Right cardiac atrium (tissue), 5 donors: ENCODE results near the gene DMRT3. TPM values are rescaled to one million over a fixed set of nuclear protein-coding genes. Genes with fewer than 3 reads are reported as not detected.

Experiments
- ATAC-seq, 2 donors: fragments of 200-7000 bp; cut with Tn5 transposase; one replicate each; pipeline versions ENCODE4 v1.8.0 to v1.9.1; 2020; ENCODE audit warnings: moderate library complexity in 2 of 2, mild to moderate bottlenecking in 1 of 2
- DNase-seq, 3 donors: peaks; one replicate each; pipeline ENCODE4 v3.0.0-alpha.2; 2020
- H3K27ac ChIP-seq: one replicate; pipeline ENCODE4 v1.5.1; 2013; ENCODE audit warnings: mild to moderate bottlenecking, low read length, control low read depth, moderate library complexity
- H3K27me3 ChIP-seq: one replicate; pipeline ENCODE4 v1.6.1; 2013; ENCODE audit not compliant: control insufficient read depth, insufficient read depth
- H3K4me1 ChIP-seq: one replicate; pipeline ENCODE4 v1.6.1; 2013; ENCODE audit warnings: low read length; ENCODE audit not compliant: control insufficient read depth, insufficient read depth
- H3K4me3 ChIP-seq: one replicate; pipeline ENCODE4 v1.5.1; 2013; ENCODE audit warnings: low read length, control low read depth
- H3K9me3 ChIP-seq: one replicate; pipeline ENCODE4 v1.6.1; 2013; ENCODE audit warnings: low read length; ENCODE audit not compliant: control insufficient read depth
- WGBS: extraction: QIAGEN DNeasy Blood & Tissue Kit; methylation state at CpG from one replicate; pipeline ENCODE4 v1.1.7; 2013; 5-methylcytosine and 5-hydroxymethylcytosine counted together
- intact Hi-C, 4 donors: fragments of 100-400 bp; cut with DNase I; formaldehyde crosslinking; loops; one replicate each; pipeline versions ENCODE4 v1.11.0 to v1.14.0; 2022 to 2023
- polyA plus RNA-seq: library from polyadenylated mRNA; stranded (reverse); fragments of 200-250 nt; gene quantifications from one replicate; pipeline ENCODE4 v1.2.3, GENCODE V29; 2013
- total RNA-seq, 4 donors: library from RNA; stranded (reverse); fragmentation: NEBNext Ultra II Directional; extraction: Animal tissue kit (Norgen Biotek cat#: 25700); gene quantifications; one replicate each; pipeline ENCODE4 v1.2.1, GENCODE V29; 2021
- donor health status: healthy with polysubstance abuse.
- donor health status: DM: no; HTN: yes; CAD: no.
- donor health status: DM: no; HTN: no; CAD: no.
- donor health status: DM: no; HTN: yes; CAD: no; lungs with severe emphysema.
- donor health status: DM: yes; HTN: yes; CAD: no.

DMRT3 gene
- total and polyA plus RNA-seq, 5 donors = not detected

DNA sequence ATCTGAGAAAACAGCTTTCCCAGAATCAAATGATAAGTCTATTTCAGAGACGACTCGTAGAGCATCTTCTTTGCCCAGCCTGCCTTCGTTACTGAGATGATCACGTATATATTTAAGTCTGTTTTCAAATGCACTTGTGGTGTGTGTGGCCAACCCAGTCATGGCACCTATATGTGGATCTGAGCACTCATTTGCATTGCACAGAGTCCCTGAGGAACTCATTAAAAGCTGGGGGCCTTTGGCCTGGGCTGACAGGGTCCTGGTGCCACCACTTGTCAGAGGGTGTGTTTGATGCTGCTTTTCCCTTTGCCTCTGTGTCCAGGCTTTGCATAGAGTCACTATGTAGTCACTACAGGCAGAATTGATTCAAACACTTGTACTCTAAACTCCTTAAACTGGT is 17.4 kb upstream of the DMRT3 start:
- peaks cover 5% of the 10 kb centered on the region for H3K27me3 ChIP-seq
- intact Hi-C loops = no loop called here
- 84% methylated on average over 4 of the region's 4 CpGs for WGBS

DNA sequence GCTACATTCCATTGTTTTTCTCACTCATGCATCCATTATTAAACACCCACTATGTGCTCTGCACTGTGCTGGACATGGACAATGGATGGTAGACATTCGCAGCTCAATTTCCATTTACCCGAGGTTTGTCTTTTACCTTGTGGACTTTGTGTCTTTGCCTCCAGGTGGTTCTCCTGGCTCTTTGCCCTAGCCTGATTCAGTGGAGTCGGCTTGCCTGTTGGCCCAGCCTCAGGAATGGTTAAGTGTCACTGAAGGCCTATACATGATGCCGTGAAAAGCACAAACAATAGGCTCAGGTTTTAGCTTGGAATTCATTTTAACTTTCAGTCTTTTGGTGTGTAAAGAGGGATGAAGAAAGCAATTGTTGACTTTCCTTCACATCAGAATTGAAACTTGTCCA is 16.5 kb upstream of the DMRT3 start:
- H3K4me3 ChIP-seq = no peak overlapping the region

More for the DNA sequence above, 17.4 kb upstream of the DMRT3 start:
- Histone ChIP-seq H3K9me3 (no peaks in the 10 kb centered on the region), H3K4me3 (no peak overlapping the region), H3K4me1 (no peaks in the 10 kb centered on the region), H3K27ac (no peak overlapping the region)
- no peak for ATAC-seq
- no peak for DNase-seq

DNA sequence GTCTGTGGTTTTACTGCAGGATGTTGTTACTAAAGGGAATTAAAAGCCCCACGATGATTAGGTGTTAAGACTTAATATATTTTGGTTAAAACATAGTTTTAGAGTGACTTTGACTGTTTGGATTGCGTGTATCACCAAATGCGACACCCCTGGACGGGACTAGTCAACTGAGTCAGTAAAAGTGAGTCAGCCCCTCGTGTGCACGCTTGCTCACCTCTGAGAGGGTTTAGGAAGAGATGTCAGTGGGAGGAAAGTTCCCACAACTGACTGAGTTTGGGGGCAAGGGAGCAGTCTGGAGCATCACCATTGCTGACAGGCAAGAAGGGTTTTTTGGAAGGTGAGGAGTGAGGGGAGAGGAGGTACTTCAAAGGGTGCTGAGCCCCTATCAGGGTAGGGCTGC is 14.4 kb upstream of the DMRT3 start:
- DNase-seq (no peak), ATAC-seq (no peak)
- intact Hi-C loops = loop anchor here in 1 of 4 donors (10.0 kb wide), 1 partner anchor 63 kb away; no protein-coding TSS in a partner anchor
- Histone ChIP-seq H3K27me3 (peaks cover 5% of the 10 kb centered on the region), H3K4me1 (no peaks in the 10 kb centered on the region), H3K27ac (no peak overlapping the region), H3K4me3 (no peak overlapping the region), H3K9me3 (no peaks in the 10 kb centered on the region)
- 72% methylated on average over 6 of the region's 6 CpGs for WGBS

More for the DNA sequence above, 16.5 kb upstream of the DMRT3 start:
- WGBS = 82% methylated on average over 4 of the region's 4 CpGs
- Histone ChIP-seq H3K27ac (no peak overlapping the region), H3K4me1 (no peaks in the 10 kb centered on the region), H3K9me3 (no peaks in the 10 kb centered on the region), H3K27me3 (peaks cover 5% of the 10 kb centered on the region)
- no peak for DNase-seq
- intact Hi-C loops = loop anchor here in 1 of 4 donors (10.0 kb wide), 1 partner anchor 65 kb away; no protein-coding TSS in a partner anchor
- no peak for ATAC-seq

DNA sequence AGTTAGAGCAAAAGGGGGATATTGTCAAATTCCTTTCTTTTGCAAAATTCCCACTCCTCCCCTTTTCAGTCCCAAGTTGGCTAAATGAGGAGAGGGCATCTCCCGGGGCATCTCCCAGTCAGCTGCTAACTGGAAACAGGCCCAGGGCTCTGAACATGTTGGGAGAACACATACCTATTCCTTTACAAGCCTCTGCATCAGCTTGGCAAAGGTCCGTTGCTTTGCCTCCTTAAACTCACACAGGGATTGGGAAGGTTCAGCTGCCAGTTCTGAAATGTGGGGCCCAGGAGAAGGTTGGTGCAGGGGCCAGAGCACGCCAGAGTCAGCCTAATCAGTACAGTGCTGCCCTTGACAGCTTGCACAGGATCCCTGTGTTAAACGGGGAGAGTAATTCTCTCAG is 11.0 kb upstream of the DMRT3 start:
- no peaks in the 10 kb centered on the region for H3K4me1 ChIP-seq
- intact Hi-C loops = loop anchor here in 1 of 4 donors (10.0 kb wide), 1 partner anchor 59 kb away; no protein-coding TSS in a partner anchor
- DNase-seq (no peak), ATAC-seq (no peak)
- 17% methylated on average over 4 of the region's 4 CpGs for WGBS
- H3K4me3 ChIP-seq = no peak overlapping the region
- H3K27me3 ChIP-seq = peaks cover 5% of the 10 kb centered on the region
- H3K9me3 ChIP-seq = no peaks in the 10 kb centered on the region
- no peak overlapping the region for H3K27ac ChIP-seq

DNA sequence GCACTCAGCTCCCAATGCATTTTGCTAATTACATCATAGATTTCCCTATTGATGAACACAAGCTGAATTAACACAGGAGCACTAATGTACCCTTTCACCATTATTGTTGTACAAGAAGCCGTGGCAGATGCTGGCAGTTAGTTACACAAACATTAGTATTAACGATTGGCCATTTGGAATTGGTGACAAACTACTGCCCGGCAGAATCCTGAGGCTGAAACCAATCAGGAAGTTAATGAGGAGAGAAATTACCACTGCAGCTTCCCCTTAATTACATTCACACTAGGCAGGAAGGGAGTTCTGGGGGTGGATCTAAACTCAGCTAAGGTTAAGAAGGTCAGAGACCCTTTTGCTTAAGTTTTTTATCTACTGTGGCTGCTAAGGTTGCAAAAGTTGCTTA is 9.6 kb upstream of the DMRT3 start:
- DNase-seq = no peak
- intact Hi-C loops = loop anchor here in 1 of 4 donors (10.0 kb wide), 1 partner anchor 58 kb away; no protein-coding TSS in a partner anchor
- Histone ChIP-seq H3K9me3 (no peaks in the 10 kb centered on the region), H3K27ac (no peak overlapping the region), H3K4me1 (peaks cover 3% of the 10 kb centered on the region), H3K4me3 (no peak overlapping the region), H3K27me3 (peaks cover 5% of the 10 kb centered on the region)
- WGBS = 29% methylated on average over 3 of the region's 3 CpGs
- no peak for ATAC-seq

DNA sequence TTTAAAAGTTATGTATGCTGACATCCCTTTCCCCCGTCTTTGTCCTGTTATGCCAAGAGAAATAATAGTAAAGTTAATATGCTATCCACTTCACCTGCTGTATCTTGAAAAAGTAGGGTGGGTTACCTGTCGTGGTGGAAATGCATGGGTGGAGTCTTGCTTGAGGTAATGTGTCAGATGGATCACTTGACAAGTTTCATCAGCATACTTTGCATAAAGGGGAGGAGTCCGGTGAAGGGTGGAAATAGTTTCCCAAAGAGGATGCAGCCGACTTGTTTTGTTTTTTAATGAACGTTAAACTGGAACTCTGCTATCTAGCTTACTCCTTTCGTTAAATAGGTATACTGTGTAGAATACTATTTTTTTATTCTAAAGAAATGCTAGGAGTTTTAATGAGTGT is 9.0 kb upstream of the DMRT3 start:
- H3K9me3 ChIP-seq = no peaks in the 10 kb centered on the region
- H3K27me3 ChIP-seq = peaks cover 5% of the 10 kb centered on the region
- DNase-seq (no peak), ATAC-seq (no peak)
- H3K4me1 ChIP-seq = peaks cover 3% of the 10 kb centered on the region
- H3K27ac ChIP-seq = no peak overlapping the region
- intact Hi-C loops = loop anchor here in 1 of 4 donors (10.0 kb wide), 1 partner anchor 57 kb away; no protein-coding TSS in a partner anchor
- 9% methylated on average over 6 of the region's 6 CpGs for WGBS
- no peak overlapping the region for H3K4me3 ChIP-seq

DNA sequence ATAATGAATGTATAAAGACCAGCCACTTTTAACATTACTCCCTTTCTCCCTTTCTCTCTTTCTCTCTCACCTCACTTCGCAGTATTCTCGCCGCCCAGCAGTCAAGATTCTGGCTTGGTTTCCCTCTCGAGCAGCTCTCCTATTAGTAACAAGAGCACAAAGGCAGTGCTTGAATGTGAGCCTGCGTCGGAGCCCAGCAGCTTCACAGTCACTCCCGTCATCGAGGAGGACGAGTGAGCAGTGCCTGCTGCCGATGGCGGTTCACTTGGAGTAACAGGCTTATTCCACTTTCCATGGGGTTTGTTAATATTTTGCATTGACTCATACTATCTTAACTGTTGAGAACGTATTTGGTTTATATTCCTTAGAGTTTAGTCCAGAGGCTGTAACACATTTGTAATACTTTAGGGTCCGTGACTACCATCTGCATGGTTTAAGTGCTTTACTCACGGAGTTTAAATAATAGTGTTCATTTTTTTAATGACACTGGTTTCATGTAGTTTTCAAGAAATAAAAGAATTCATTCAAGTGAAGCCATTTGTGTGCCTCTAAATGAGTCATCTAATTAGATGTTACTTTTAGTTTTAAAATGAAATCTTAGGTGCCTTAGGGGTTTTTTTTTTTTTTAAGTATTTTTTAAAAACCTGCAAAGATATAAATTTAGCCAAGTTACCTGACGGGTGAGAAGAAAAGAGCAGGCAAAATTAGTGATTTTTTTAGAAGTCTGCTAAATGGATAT is 8.4 kb upstream of the DMRT3 start:
- intact Hi-C loops = loop anchor here in 1 of 4 donors (10.0 kb wide), 1 partner anchor 57 kb away; no protein-coding TSS in a partner anchor
- ATAC-seq (no peak), DNase-seq (no peak)
- no peak overlapping the region for H3K27ac ChIP-seq
- WGBS = 11% methylated on average over 15 of the region's 15 CpGs
- no peaks in the 10 kb centered on the region for H3K9me3 ChIP-seq
- peaks cover 1% of the 10 kb centered on the region for H3K27me3 ChIP-seq
- peaks cover 3% of the 10 kb centered on the region for H3K4me1 ChIP-seq
- no peak overlapping the region for H3K4me3 ChIP-seq

DNA sequence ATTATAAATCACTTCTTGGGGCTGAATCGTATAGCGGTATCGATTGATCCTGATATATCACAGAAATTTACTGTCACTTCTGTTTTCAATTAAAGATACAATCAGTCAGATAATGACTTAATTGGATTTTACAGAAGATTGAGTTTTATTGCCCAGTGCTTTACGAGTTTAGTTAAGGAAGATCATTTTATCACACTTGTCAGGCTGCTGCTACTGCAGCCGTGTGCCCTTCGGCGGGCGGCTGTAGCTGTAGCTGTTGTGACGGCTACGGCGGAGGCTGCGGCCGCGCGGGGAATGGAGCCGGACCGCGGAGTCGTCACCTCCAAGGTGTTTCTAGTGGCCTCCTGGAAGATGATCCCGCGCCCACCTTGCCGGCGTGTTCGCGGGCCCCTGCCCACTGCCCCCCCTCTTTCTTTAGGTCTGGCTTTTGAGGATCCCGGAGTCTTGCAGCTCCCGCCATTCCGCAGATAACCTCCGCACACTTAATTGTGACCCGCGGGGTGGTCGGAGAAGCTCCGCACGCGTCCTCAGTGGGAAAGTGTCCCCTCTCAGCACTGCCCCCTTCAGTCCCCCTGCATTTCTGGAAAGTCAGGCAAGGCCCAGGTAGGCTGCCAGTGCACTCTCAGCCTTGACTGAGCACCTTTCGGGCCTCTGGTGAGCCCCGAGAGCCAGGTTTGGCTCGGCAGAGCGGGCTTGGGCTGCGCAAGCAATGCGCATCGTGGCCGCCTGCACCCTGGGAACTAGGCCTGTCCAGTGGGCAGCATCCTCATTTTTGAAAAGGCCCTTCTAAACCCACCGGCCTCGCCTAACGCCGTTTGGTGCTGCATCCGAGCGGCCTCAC is 6.9 kb upstream of the DMRT3 start:
- H3K27ac ChIP-seq = no peak overlapping the region
- ATAC-seq (peak in 1 of 2 donors; percentile 27), DNase-seq (no peak)
- no peaks in the 10 kb centered on the region for H3K9me3 ChIP-seq
- WGBS = 6% methylated on average over 49 of the region's 49 CpGs
- no peak overlapping the region for H3K4me3 ChIP-seq
- H3K27me3 ChIP-seq = no peaks in the 10 kb centered on the region
- intact Hi-C loops = loop anchor here in 1 of 4 donors (10.0 kb wide), 1 partner anchor 55 kb away; no protein-coding TSS in a partner anchor
- H3K4me1 ChIP-seq = peaks cover 3% of the 10 kb centered on the region

DNA sequence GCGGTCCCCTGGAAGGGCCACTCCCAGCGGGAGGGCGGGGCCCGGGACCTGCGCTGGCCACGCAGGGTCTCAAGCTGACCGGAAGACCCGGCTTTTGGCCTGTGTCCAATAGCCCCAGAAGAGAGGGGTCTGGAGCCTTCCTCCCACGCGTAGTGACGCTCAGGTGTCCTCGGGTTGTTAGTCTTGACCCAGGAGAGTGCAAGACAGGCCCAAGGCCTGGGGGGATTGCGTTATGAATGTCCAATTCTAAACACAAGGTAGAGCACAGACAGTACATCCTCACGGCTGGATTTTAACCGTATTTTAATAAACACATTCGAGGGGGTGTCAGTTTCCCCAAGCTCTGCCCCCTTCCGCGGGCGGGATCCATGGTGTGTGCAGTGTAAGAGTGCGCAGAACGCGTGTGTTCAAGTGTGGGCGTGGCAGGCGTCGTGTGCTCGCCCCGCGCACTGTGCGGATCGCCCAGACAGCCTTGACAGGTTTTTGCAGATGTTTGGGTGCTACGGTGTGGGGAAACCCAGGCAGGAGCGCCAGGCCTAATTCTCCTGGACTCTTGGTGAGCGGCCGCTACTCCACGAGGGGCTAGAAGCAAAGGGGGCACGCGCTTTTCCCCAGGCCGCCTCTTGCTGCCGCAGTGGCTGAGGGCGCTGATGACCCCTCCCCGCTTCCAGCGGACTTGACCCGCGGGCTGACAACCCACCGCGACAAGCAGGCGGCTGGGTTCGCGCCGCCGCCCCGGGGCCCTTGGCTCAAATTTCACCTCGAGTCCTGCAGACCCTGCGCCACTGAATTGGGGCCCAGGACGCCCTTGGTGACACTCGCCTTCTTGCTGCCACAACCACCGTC is 6.1 kb upstream of the DMRT3 start:
- no peaks in the 10 kb centered on the region for H3K27me3 ChIP-seq

DNA sequence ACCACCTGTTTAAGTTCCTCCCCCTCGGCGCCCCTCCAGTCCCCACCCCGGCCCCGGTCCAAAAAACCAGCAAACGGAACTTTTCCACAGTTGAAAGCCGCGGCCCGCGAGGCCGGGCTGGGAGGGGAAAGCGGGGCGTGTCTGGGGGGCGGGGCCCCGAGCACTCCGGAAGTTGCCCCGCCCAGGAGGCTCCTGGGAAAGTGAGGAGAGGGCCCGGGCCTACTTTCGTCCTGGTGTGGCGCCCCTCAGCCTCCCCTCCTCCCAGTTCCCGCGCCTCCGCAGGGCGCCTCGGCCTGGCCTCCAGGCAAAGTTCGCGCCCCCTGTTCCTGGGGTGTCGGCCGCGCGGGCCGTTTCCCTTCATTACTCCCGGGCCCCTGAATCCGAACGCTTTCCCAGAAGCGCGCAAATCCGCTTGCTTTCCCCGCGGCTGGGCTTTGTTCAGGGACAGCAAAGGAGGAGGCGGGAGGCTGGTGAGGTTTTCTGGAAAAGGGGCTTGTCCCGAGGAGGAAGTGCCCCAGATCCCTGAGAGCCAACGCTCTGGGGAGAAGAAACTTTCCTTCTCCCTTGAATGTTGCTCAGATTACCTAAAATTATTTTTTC is 4.5 kb upstream of the DMRT3 start:
- Histone ChIP-seq H3K4me1 (peaks cover 3% of the 10 kb centered on the region), H3K4me3 (peak overlapping the region; percentile 48), H3K27ac (no peak overlapping the region), H3K9me3 (no peaks in the 10 kb centered on the region), H3K27me3 (no peaks in the 10 kb centered on the region)
- peak; percentile 41 to 47 for ATAC-seq
- peak in 1 of 3 donors; percentile 21 for DNase-seq
- WGBS = 2% methylated on average over 42 of the region's 42 CpGs
- intact Hi-C loops = no loop called here

More for the DNA sequence above, 6.1 kb upstream of the DMRT3 start:
- no peaks in the 10 kb centered on the region for H3K9me3 ChIP-seq
- no peak for DNase-seq
- peak in 1 of 2 donors; percentile 19 for ATAC-seq
- intact Hi-C loops = no loop called here
- H3K4me1 ChIP-seq = peaks cover 3% of the 10 kb centered on the region
- 6% methylated on average over 57 of the region's 57 CpGs for WGBS
- no peak overlapping the region for H3K27ac ChIP-seq
- H3K4me3 ChIP-seq = no peak overlapping the region
